IPS-18c (cell line): ENCODE data around the gene LRBA.
"Not testable (repeated sequence)": the region's sequence is repeated elsewhere in the genome, so short reads cannot be mapped to it uniquely, and the experiment has no call there.

Experiments used
- H3K4me3 ChIP-seq: 2 replicates; pipeline ENCODE4 v1.7.0; 2013; ENCODE audit warnings: low read depth, mild to moderate bottlenecking, low read length, moderate library complexity; ENCODE audit not compliant: insufficient read depth
- H3K9me3 ChIP-seq: one replicate; pipeline ENCODE4 v1.6.1; 2013; ENCODE audit warnings: mild to moderate bottlenecking, low read length, moderate library complexity; ENCODE audit not compliant: control insufficient read depth, insufficient read depth

LRBA gene

DNA sequence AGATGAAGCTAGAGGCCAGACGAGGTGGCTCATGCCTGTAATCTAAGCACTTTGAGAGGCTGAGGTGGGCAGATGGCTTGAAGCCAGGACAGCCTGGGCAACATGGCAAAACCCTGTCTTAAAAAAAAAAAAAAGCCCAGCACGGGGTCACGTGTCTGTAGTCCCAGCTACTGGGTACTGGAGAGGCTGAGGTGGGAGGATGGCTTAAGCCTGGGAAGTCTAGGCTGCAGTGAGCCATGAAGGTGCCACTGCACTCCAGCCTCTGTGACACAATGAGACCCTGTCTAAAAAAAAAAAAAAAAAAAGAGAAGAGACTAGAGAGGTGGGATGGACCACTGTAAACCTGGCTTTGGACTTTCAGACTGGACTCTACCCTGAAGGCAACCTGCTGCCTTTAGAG is 10.7 kb upstream of the LRBA start:
- Histone ChIP-seq H3K4me3 (no peak overlapping the region), H3K9me3 (no peaks in the 10 kb centered on the region)

DNA sequence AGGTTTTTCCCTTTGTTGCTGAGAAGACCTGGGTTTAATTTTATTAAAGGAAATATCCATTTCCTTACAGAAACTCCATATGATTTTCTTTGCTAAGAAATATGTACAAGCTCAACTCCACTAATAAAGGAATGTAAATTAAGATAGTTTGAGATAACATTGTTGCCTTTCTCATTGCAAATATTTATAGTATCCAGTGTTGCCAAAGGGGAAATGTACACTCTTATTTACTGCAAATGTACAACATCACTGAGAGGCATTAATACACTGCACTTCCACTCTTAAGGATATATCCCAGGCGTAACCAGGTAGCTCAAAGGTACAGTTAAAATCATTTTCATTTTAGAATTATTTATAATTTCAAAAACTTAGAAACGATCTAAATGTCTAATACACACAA is 7.5 kb upstream of the LRBA start:
- Histone ChIP-seq H3K4me3 (no peak overlapping the region), H3K9me3 (no peaks in the 10 kb centered on the region)

GRCh38 chr4:151021637-151022334 is 6.7 kb upstream of the LRBA start:
- H3K4me3 ChIP-seq, result no peak overlapping the region
- H3K9me3 ChIP-seq, result no peaks in the 10 kb centered on the region

DNA sequence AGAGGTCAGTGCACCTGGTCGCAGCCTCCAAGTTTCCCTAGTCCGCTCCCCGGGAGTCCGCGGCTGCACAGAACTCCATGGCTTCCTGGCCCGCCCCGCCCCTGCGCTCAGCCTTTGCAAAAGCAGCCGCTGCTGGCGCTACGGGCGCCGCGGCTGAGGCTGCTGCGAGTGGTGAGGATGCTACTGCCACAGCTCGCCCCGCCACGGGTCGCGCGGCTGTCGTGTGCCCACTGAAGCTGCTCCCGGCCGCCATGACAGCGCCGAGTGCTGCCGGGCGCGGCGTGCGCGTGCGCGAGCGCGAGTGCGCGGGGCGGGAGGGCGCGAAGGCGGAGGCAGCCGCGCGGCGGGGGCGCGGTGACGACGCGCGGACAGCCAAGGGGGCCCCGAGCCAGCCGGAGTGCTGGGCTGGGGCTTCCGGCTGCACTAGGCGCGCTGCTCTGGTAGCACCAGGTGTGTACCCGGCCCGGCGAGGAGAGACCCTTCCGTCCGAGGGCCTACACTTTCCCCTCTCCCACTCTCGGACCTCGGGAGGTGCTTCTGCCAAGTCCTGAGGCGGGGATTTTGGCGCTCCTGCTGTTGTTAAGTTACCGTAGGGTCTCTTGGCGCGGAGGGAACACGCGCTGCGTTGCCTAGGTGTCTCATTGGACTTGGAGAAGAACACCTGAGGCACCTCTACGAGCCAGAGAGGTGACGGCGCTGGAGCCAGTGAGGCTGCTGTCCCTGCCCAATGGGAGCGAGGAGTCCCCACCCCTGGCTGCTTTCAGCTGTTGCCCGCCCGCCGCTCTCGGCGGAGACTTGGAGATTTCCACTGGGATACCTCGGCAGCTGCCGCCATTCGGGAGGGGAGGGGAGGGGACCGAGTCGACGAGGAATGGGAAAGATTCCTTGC is 619 bp upstream of the LRBA start:
- peak overlapping the region; percentile 72 for H3K4me3 ChIP-seq

GRCh38 chr4:151013944-151014343 is 1.1 kb downstream of the LRBA start:
- peak overlapping the region; percentile 72 for H3K4me3 ChIP-seq
- no peaks in the 10 kb centered on the region for H3K9me3 ChIP-seq

More for the DNA sequence above, 619 bp upstream of the LRBA start:
- H3K9me3 ChIP-seq, result no peaks in the 10 kb centered on the region

GRCh38 chr4:151013491-151013890 is 1.6 kb downstream of the LRBA start:
- Histone ChIP-seq H3K9me3 (no peaks in the 10 kb centered on the region), H3K4me3 (peak overlapping the region; percentile 72)

GRCh38 chr4:151012820-151013219 is 2.3 kb downstream of the LRBA start:
- Histone ChIP-seq H3K9me3 (no peaks in the 10 kb centered on the region), H3K4me3 (peak overlapping the region; percentile 72)

DNA sequence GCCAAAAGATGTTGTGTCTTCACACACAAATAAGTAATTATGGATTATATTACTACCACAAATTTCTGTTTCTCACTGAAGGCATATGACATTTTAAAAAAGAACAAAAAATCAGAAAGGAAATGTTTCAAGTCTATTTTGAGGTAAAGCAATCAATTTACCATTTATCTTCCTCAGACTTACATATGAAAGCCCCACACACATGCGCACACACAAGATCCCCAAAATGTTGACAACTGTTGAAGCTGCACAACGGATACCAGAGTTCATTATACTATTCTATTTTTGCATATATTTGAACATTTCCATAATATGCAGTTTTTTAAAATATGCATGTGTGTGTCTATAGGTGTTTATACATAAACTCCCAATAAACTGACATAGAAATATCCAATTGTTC is 2.7 kb downstream of the LRBA start:
- Histone ChIP-seq H3K4me3 (no peak overlapping the region), H3K9me3 (no peaks in the 10 kb centered on the region)

DNA sequence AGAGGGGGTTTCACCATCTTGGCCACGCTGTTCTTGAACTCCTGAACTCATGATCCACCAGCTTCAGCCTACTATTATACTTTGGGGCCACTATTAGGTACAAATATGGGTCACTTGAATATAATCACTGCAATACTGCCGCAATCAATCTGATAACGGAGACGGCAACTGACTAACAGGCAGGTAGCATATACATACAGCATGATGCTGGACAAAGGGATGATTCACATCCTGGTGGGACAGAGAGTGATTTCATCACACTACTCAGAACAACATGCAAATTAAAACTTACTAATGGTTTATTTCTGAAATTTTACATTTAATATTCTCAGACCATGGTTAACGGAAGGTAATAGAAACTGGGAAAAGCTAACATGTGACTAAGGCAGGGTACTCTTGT is 10.9 kb downstream of the LRBA start:
- Histone ChIP-seq H3K4me3 (no peak overlapping the region), H3K9me3 (peaks cover 2% of the 10 kb centered on the region)

GRCh38 chr4:151000747-151001429 is 14.2 kb downstream of the LRBA start:
- H3K4me3 ChIP-seq, result no peak overlapping the region
- peaks cover 2% of the 10 kb centered on the region for H3K9me3 ChIP-seq

GRCh38 chr4:150999086-150999485 is 16.0 kb downstream of the LRBA start:
- H3K4me3 ChIP-seq, result no peak overlapping the region
- H3K9me3 ChIP-seq, result peaks cover 2% of the 10 kb centered on the region

GRCh38 chr4:150997141-150997540 is 17.9 kb downstream of the LRBA start:
- H3K9me3 ChIP-seq, result no peaks in the 10 kb centered on the region
- no peak overlapping the region for H3K4me3 ChIP-seq

GRCh38 chr4:150994721-150995120 is 20.4 kb downstream of the LRBA start:
- no peak overlapping the region for H3K4me3 ChIP-seq
- no peaks in the 10 kb centered on the region for H3K9me3 ChIP-seq

DNA sequence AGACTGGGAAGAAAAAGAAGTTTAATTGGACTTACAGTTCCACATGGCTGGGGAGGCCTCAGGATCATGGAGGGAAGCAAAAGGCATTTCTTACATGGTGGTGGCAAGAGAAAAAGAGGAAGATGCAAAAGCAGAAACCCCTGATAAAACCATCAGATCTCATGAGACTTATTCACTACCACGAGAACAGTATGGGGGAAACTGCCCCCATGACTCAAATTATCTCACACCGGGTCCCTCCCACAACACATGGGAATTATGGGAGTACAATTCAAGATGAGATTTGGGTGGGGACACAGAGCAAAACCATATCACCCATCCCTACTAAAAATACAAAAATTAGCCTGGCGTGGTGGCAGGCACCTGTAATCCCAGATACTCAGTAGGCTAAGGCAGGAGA is 21.5 kb downstream of the LRBA start:
- not testable (repeated sequence) for H3K4me3 ChIP-seq, H3K9me3 ChIP-seq

GRCh38 chr4:150990993-150991392 is 24.1 kb downstream of the LRBA start:
- Histone ChIP-seq H3K9me3 (no peaks in the 10 kb centered on the region), H3K4me3 (no peak overlapping the region)

DNA sequence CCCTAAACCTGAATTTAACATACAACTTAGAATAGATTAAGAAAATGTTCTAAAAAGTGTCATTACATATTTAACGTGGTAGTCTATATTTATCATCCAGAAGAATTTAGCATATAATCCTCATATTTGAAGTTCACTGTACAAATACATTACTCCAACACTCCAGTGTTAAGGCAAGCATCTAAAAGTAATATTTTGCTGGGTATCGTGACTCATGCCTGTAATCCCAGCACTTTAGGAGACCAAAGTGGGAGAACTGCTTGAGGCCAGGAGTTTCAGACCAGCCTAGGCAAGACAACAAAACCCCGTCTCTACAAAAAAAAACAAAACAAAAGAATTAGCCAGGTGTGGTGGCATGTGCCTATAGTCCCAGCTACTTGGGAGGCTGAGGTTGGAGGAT is 24.8 kb downstream of the LRBA start:
- Histone ChIP-seq H3K4me3 (no peak overlapping the region), H3K9me3 (no peaks in the 10 kb centered on the region)

GRCh38 chr4:150988238-150988637 is 26.8 kb downstream of the LRBA start:
- Histone ChIP-seq H3K9me3 (no peaks in the 10 kb centered on the region), H3K4me3 (no peak overlapping the region; the same call in 1 of the 2 replicates)

DNA sequence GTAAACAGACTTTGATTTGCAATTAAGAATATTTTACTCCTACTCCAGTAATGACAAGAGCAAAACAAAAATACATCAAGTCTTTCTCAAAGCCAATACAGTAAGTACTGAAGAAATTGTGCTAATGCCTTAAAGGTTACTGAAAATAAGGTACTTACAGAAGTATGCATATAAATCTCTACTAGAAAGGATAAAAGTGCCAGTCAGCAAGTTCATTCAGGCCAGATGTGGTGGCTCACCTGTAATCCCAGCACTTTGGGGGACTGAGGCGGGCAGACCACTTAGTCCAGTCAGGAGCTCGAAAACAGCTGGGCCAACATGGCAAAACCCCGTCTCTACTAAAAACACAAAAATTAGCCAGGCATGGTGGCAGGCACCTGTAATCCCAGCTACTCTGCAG is 27.9 kb downstream of the LRBA start:
- H3K4me3 ChIP-seq, result no peak overlapping the region

More for the DNA sequence above, 27.9 kb downstream of the LRBA start:
- H3K9me3 ChIP-seq, result no peaks in the 10 kb centered on the region
